Suppressor macrophage treated with lipopolysaccharide for 1 hour (primary cell): ENCODE data around the gene HOXB3.

Experiments
- DNase-seq, 3 donors: peaks; one replicate each; pipeline ENCODE4 v3.0.0-alpha.2; 2020 to 2022

Gene HOXB3

GRCh38 chr17:48597778-48598631 lies 8.0 kb upstream of the HOXB3 start:
- DNase-seq = peak; percentile 59 to 84 (median 69)

- no peak for DNase-seq
Measured at GRCh38 chr17:48597528-48597777, 7.4 kb upstream of the HOXB3 start.

- DNase-seq = peak; percentile 55 to 63 (median 62)
Measured at GRCh38 chr17:48596735-48597527, 6.9 kb upstream of the HOXB3 start.

GRCh38 chr17:48596000-48596734 lies 6.1 kb upstream of the HOXB3 start:
- DNase-seq = no peak

- DNase-seq = no peak
Measured at GRCh38 chr17:48595278-48595999, 5.4 kb upstream of the HOXB3 start.

GRCh38 chr17:48594538-48595277 lies 4.7 kb upstream of the HOXB3 start:
- no peak for DNase-seq

- DNase-seq = peak; percentile 78 to 90 (median 82)
Measured at GRCh38 chr17:48593840-48594537, 3.9 kb upstream of the HOXB3 start.

- DNase-seq = peak in 1 of 3 donors; percentile 58
Measured at GRCh38 chr17:48593126-48593829, 3.2 kb upstream of the HOXB3 start, which contains the start of gene HOXB5. Gene HOXB5, minus strand, starts transcription at chr17:48593779. Its CDS starts 97 bp downstream, at chr17:48593682.

- DNase-seq = no peak
Measured at GRCh38 chr17:48592577-48592976, 2.5 kb upstream of the HOXB3 start.

- no peak for DNase-seq
Measured at GRCh38 chr17:48592057-48592514, 2.0 kb upstream of the HOXB3 start.

- no peak for DNase-seq
Measured at GRCh38 chr17:48591255-48592056, 1.4 kb upstream of the HOXB3 start.

- no peak for DNase-seq
Measured at GRCh38 chr17:48590607-48591161, 643 bp upstream of the HOXB3 start.

GRCh38 chr17:48589060-48589830 lies 796 bp downstream of the HOXB3 start:
- DNase-seq = no peak

GRCh38 chr17:48588528-48588927 lies 1.5 kb downstream of the HOXB3 start:
- DNase-seq = no peak

- no peak for DNase-seq
Measured at GRCh38 chr17:48588074-48588415, 2.0 kb downstream of the HOXB3 start.

GRCh38 chr17:48587276-48588073 lies 2.6 kb downstream of the HOXB3 start:
- DNase-seq = peak in 1 of 3 donors; percentile 41

GRCh38 chr17:48586355-48587258 lies 3.4 kb downstream of the HOXB3 start:
- DNase-seq = peak in 2 of 3 donors; percentile 53 to 55
